Osteocyte (in vitro differentiated cells): ENCODE data around the gene PFN4. TPM values are rescaled to one million over a fixed set of nuclear protein-coding genes. Genes with fewer than 3 reads are reported as not detected.
"Not testable (repeated sequence)": the region's sequence is repeated elsewhere in the genome, so short reads cannot be mapped to it uniquely, and the experiment has no call there.

ENCODE experiments used
- DNase-seq: peaks from one replicate; pipeline ENCODE4 v3.0.0; 2021; ENCODE audit warnings: mixed read lengths; ENCODE audit not compliant: unreplicated experiment; ENCODE audit errors: extremely low spot score
- H3K27ac Mint-ChIP-seq: one replicate; pipeline ENCODE4 v1.8.0; 2021; ENCODE audit warnings: mild to moderate bottlenecking, mixed read lengths; ENCODE audit not compliant: unreplicated experiment
- H3K27me3 Mint-ChIP-seq: one replicate; pipeline ENCODE4 v1.8.0; 2021; ENCODE audit warnings: mixed read lengths; ENCODE audit not compliant: unreplicated experiment
- H3K36me3 Mint-ChIP-seq: one replicate; pipeline ENCODE4 v1.8.0; 2021; ENCODE audit warnings: mixed read lengths; ENCODE audit not compliant: unreplicated experiment
- H3K4me1 Mint-ChIP-seq: one replicate; pipeline ENCODE4 v1.8.0; 2021; ENCODE audit warnings: mixed read lengths; ENCODE audit not compliant: unreplicated experiment
- H3K4me3 Mint-ChIP-seq: one replicate; pipeline ENCODE4 v1.8.0; 2021; ENCODE audit warnings: mild to moderate bottlenecking, moderate library complexity, mixed read lengths; ENCODE audit not compliant: unreplicated experiment
- H3K9me3 Mint-ChIP-seq: one replicate; pipeline ENCODE4 v1.8.0; 2021; ENCODE audit warnings: mixed read lengths; ENCODE audit not compliant: unreplicated experiment
- total RNA-seq: library from RNA; stranded (reverse); gene quantifications from 2 replicates; pipeline ENCODE4 v1.2.1, GENCODE V29; 2021
- TF ChIP-seq, protein P1 (sequence below): fragments of 200-600 bp; sonication (generic); IDR thresholded peaks from 2 replicates; pipeline ENCODE4 v1.5.0; 2021; ENCODE audit warnings: antibody characterized with exemption, mild to moderate bottlenecking, moderate library complexity

PFN4 gene
- total RNA-seq, 1 donor from 2014 or later: 1.4 TPM

DNA sequence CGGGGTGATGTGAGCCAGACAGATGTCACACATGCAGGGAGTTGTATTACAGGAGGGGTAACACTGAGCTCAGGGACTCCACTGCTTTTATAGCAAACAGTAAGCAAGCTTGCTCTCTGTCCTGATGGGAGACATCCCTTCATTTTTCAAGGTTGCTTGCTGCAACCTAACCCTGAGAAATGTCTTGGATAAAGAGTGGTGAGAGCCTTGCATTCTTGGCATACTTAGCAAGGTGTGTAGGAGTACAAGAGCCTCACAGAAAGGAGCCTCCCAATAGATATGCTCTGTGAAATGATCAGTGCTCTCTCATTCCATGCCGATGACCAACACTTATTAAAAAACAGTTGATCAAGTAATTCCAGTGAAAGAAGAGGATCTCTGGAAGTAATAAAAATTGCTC, 8.1 kb downstream of the PFN4 start:
- Mint-ChIP-seq H3K9me3 (peaks cover 4% of the 10 kb centered on the region), H3K36me3 (peaks cover 9% of the 10 kb centered on the region), H3K27ac (no peak overlapping the region), H3K4me3 (no peak overlapping the region), H3K27me3 (no peaks in the 10 kb centered on the region), H3K4me1 (peaks cover 11% of the 10 kb centered on the region)
- DNase-seq: no peak
- TF ChIP-seq, protein P1, sequence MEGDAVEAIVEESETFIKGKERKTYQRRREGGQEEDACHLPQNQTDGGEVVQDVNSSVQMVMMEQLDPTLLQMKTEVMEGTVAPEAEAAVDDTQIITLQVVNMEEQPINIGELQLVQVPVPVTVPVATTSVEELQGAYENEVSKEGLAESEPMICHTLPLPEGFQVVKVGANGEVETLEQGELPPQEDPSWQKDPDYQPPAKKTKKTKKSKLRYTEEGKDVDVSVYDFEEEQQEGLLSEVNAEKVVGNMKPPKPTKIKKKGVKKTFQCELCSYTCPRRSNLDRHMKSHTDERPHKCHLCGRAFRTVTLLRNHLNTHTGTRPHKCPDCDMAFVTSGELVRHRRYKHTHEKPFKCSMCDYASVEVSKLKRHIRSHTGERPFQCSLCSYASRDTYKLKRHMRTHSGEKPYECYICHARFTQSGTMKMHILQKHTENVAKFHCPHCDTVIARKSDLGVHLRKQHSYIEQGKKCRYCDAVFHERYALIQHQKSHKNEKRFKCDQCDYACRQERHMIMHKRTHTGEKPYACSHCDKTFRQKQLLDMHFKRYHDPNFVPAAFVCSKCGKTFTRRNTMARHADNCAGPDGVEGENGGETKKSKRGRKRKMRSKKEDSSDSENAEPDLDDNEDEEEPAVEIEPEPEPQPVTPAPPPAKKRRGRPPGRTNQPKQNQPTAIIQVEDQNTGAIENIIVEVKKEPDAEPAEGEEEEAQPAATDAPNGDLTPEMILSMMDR: no peak

- peaks cover 14% of the 10 kb centered on the region for H3K36me3 Mint-ChIP-seq
- TF ChIP-seq, protein P1: no peak
- H3K9me3 Mint-ChIP-seq: peaks cover 24% of the 10 kb centered on the region
- H3K4me1 Mint-ChIP-seq: peaks cover 11% of the 10 kb centered on the region
- DNase-seq: no peak
- no peaks in the 10 kb centered on the region for H3K27me3 Mint-ChIP-seq
- H3K27ac Mint-ChIP-seq: peak overlapping the region; percentile 6
- no peak overlapping the region for H3K4me3 Mint-ChIP-seq
These were observed 11.7 kb downstream of the PFN4 start for GRCh38 chr2:24111407-24111901.

GRCh38 chr2:24110660-24111303, 12.4 kb downstream of the PFN4 start:
- Mint-ChIP-seq H3K4me1 (peaks cover 11% of the 10 kb centered on the region), H3K27me3 (no peaks in the 10 kb centered on the region), H3K4me3 (no peak overlapping the region), H3K9me3 (peaks cover 25% of the 10 kb centered on the region), H3K36me3 (peaks cover 16% of the 10 kb centered on the region), H3K27ac (no peak overlapping the region)
- DNase-seq: no peak
- TF ChIP-seq, protein P1: no peak

DNA sequence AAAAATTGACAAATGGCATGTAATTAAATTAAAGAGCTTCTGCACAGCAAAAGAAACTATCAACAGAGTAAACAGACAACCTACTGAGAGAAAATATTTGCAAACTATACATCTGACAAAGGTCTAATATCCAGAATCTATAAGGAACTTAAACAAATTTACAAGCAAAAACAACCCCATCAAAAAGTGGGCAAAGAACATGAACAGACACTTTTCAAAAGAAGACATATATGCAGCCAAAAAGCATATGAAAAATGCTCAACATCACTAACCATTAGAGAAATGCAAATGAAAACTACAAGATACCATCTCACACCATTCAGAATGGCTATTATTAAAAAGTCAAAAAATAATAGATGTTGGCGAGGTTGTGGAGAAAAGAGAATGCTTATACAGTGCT, 13.7 kb downstream of the PFN4 start:
- not testable (repeated sequence) for H3K4me3 Mint-ChIP-seq, H3K27ac Mint-ChIP-seq, DNase-seq, H3K27me3 Mint-ChIP-seq
- peaks cover 11% of the 10 kb centered on the region for H3K4me1 Mint-ChIP-seq
- peaks cover 20% of the 10 kb centered on the region for H3K9me3 Mint-ChIP-seq
- peaks cover 15% of the 10 kb centered on the region for H3K36me3 Mint-ChIP-seq

GRCh38 chr2:24107336-24107735, 15.8 kb downstream of the PFN4 start:
- H3K4me1 Mint-ChIP-seq: peaks cover 11% of the 10 kb centered on the region
- H3K27me3 Mint-ChIP-seq: no peaks in the 10 kb centered on the region
- peaks cover 20% of the 10 kb centered on the region for H3K9me3 Mint-ChIP-seq
- H3K4me3 Mint-ChIP-seq: no peak overlapping the region
- no peak for DNase-seq
- H3K36me3 Mint-ChIP-seq: peaks cover 9% of the 10 kb centered on the region
- TF ChIP-seq, protein P1: no peak
- H3K27ac Mint-ChIP-seq: no peak overlapping the region
